ENCODE measurements around the gene CMTM2.
A peak's percentile ranks its signal among the peaks of the same experiment; 100 is the strongest.

Gene CMTM2, protein sequence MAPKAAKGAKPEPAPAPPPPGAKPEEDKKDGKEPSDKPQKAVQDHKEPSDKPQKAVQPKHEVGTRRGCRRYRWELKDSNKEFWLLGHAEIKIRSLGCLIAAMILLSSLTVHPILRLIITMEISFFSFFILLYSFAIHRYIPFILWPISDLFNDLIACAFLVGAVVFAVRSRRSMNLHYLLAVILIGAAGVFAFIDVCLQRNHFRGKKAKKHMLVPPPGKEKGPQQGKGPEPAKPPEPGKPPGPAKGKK

DNA sequence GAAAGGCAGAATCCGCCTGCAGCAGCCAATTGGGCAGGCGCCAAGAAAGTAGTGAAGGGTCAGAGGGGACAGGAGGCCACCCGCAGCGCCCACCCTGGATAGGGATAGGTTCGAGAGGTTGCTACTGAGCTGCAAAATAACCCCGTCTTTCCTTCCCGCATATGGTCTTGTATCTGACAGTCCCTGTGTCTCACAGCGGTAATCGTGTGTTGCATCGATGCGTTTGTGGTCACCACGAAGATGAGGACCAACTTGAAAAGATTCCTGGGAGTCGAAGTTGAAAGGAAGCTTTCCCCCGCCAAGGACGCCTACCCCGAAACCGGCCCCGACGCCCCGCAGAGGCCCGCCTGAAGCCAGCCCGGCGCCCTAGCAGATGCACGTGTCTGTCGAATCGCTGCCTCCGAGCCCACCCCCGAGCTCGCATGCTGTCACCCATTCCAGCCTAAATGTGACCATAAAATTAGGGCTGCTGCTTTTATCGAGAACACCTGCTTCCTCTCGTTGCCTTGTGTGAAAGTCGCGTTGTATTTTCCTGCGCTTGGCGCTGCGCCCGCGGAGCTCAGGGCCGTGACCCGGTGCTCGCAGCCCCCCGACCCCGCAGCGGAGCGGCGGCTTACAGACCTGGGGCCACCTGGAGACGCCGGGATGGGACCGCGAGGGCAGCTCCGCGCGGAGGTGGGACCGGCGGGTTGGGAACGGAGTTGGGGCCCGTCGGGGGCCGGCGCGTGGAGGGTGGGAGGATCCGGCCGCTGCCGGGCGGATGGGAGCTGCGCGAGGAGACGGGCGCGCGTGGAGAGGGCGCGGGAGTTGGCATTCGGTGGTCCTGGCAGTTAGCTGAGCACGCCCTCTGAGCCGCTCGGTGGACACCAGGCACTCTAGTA, at the start of gene CMTM2:
Gene CMTM2 (plus strand): TSS at position 813 of the 881 bp plus-strand sequence. CDS start 145 bp downstream, outside the sequence.
- no peak for DNase-seq

DNA sequence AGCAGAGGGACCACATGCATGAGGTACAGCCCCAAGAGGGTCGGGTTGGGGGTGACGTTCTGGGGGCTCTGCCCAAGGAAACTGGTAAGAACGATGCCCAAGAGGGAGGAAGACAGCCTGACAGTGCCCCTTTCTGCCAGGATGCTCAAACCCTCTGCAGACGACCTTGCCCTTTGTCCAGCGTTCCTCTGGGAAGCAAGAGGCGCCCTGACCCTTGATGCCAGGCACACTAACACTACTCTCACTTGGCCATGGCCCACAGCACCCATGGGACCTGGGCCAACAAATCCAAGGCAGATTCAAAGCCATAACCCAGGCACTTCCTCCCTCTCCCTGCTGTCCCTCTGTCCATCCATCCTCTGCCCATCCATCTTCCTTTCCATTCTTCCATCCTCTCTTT, 49.8 kb upstream of the CMTM2 start:
- DNase-seq: no peak

DNA sequence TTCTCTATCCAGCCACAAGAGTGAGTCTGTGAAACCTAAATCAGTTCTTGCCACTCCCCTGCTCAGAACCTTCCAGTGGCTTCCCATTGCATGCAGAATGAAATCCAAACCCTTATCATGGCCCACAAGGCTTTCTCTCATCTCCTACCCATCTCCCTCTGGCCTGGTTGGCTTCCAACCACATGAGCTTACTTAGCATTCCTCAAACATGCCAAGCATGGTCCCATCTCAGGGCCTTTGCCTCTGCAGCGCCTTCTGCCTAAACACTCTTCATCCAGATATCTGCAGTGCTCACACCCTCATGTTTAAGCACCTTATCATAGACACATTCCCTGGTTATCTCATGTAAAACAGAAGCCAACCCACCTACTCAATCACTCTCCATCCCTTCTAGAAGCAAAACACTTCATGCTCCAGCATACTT, 44.9 kb upstream of the CMTM2 start:
- DNase-seq: no peak

DNA sequence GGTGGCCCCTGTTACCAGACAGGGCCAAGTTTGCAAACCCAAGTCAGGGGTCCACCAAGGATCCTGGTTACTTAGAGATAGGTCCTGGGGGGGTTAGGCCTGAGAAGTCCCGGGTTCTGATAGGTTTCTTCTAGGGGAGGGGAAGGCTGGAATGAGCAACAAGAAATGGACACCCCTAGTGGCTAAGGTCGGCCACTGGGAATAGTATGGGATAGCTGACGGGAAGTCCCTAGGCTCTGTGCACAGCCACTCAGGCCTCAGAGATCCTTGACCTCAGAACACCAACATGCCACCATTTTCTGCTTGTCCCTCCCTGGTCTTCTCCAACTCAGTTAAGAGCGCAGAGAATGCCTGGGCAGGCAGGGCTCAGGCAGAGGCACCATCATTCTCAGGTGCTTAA, 42.7 kb upstream of the CMTM2 start:
- no peak for DNase-seq

DNA sequence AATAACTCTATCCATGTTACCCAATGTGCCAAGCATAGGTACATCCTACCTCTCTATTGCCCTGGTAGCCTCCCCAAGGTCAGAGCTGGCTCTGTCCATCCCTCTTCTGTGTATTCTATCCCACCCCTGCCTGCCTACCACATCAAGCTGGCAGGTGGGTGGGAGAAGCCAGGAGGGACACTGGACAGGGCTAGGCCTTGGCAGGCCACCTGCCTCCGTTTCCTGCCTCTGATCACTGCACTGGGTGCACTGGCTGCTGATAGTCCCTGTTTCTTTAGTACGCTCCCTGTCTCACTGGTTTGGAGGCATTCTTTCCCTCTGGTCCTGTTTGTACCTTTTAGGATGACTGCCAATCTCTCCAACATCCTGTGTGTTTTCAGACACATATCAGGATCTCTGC, 42.0 kb upstream of the CMTM2 start:
- DNase-seq: no peak

DNA sequence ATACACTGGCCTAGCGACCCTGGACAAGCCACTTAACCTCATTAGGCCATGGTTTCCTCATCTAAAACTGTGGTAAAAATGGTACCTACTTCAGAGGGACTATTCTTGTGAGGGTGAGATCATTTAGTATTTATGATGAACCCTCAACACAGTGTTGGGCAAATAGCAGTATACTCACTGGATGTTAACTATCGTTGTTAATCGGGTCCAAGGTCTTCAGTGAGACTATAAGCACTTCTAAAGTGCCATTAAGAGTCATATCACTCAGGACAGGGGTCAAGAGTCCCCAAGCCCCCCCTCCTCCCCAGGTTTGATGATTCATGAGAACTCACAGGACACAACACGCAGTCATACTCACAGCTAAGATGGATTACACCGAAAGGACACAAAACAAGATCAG, 40.4 kb upstream of the CMTM2 start:
- DNase-seq: no peak

DNA sequence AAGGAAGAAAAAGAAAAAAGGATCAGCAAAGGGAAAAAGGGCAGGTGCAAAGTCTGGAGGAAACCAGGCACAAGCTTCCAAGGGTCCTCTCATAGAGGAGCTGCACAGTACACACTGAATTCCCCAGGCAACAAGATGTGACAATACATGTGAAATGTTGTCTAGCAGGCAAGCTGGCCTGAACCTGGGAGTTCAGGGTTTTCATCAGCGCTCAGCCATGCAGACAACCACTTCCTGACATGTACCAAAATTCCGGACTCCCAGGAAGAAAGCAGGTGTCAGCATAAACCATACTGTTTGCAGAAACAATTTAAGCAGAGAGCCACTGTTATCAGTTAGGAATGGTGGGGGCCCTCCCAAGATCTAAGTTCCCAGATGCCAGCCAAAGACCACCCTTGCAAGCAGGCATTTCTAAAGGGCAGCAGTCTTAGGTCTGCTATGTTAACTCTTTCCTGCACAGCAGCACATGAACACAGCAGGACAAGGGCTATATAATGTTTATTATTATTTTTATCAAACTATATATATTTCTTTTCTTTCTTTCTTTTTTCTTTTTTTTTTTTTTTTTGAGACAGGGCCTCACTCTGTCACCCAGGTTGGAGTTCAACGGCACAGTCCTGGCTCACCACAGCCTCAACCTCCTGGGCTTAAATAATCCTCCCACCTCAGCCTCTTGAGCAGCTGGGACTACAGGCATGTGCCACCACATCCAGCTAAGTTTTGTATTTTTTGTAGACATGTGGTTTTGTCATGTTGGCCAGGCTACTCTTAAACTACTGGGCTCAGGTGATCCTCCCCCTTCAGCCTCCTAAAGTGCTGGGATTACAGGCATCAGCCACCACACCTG, 39.4 kb upstream of the CMTM2 start:
- DNase-seq: peak in 1 of 2 experiments; percentile 2

DNA sequence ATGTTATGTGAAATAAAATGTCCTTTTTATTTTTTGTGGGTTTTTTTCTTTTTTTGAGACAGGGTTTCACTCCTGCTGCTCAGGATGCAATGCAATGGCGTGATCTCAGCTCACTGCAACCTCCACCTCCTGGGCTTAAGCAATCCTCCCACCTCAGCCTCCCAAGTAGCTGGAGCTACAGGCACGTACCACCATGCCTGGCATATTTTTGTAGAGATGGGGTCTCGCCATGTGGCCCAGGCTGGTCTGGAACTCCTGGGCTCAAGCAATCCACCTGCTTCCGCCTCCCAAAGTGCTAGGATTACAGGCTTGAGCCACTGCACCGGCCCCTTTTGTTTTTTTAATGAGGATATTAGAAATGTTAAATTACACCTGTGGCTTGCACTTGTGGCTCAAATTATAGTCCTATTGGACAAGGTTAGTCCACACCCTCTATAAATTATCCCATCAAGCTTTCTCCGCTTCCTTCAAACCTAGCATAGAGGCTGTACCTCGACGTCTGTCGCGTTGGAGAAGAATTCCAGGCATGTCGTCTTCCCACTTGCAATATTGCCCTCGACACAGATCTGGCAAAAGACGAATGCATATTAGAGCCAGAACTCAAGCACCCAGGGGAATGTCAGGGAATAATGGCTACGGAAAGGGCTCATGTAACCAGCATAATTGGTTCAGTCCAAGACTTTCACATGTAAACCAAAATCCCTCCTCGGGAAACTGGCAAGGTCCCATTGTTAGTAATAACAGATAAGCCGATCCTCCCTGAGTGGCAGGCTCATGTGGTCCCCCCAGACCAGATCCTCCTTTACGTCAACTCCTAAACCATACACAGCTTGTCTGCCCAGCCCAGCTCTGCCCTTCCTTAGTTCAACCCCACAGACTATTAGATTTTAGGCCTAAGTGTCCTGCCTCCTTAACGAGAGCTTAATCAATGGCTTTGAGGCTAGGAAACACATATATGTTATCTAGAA, 37.6 kb upstream of the CMTM2 start:
- no peak for DNase-seq

DNA sequence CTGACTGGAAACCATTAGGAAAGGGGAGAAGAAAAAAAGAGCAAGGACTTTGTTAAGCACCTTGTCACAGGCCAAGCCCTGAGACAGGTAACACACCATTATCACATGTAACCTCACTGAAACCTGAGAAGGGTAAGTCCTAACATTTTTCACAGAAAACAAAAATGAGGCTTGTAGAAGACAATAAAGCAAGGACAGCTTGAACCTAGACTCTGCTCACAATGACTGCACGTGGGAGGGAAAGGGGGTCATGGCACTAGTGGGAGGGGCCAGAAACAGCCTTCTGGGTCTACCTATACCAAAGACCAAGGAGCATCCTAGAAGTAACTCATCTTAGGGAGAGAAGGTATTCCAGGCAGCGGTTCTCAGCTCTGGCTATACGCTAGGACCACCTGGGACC, 36.9 kb upstream of the CMTM2 start:
- no peak for DNase-seq

DNA sequence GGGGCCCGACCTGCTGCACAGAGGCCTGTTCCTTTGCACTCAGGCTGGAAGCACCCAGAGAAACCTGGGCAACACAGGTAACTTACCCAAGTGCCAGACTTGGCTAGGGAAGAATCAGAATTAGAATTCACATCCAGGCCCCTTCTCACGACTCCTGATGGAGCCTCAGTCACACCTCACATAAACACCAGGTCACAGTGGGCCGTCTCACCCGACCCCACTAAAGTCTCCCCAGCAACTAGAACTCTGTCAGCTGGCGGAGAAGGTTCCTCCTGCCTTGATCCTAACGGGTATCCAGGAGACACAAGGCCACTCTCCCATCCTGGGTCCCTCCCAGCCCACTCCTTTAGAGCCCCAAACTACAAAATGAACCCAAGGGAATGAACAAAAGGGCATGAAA, 35.7 kb upstream of the CMTM2 start:
- DNase-seq: no peak

DNA sequence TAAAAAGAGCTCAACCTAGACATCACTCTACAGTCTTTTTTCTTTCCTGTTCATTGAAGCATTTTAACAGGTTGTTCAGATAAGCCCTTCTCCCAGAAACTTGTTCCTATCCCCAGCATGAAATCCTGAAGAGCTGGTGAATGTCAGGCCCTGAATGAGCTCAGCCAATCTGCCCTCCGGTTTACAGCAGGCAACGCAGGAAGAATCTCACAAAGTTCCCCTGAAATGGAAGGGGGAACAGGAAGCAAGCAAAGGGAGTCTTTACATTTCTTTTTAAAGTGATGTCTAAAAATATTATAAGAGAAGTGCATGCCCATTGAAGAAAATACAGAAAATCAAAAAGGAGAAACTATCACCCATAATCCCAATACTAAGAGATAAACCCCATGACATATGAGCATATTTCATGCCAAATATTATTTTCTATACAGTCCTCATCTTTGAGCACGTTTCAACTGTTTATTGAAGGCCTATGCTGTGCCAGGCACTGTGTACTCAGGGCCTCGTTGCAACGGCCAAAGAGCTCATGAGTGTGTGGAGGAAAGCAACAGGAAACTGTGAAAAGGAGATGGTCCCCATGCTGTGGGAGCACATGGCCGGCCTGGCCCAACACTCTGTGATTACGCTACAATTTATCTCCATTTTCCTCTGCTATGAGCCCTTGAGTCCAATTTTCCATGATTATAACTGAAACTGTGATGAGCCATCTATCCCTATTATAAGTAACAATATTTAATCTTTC, 35.1 kb upstream of the CMTM2 start:
- DNase-seq: no peak

DNA sequence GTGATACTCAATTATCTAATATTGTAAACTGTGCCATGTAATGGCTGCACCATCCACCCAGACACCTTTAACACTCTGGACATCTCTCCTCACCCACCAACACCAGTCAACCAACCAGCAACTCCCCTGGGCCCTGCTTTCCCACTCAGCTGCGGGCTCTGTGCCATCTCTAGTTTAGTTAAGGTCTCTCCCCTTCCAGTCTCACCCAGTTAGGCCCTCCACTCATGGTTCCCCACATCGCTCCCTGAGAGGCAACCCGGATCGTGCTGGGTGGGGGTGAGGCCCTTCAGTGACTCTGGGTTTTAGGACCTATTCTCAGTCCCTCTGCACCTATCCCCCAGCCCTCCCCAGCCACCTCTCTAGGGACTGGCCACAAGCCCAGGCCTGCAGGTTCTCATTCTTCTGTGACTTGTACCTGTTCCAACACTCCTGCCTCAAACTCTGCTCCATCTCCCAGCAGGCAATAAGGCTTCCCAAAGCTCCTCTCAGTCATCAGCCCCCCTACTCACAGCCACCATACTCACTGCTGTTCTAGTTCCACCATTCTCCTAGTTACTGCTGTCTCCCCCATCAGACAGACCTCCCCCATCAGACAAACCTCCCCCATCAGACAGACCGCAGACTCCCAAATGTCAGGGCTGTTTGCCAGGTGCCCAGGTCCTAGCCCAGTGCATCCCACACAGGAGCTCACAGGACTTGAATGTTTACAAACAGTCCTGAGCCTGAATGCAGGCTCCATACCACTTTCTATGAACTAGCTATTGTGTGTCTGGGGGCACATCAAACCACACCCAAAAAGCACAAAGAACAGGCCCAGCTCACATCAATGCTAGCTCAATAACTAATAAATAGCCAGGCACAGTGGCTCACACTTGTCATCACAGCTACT, 31.9 kb upstream of the CMTM2 start:
- DNase-seq: no peak

DNA sequence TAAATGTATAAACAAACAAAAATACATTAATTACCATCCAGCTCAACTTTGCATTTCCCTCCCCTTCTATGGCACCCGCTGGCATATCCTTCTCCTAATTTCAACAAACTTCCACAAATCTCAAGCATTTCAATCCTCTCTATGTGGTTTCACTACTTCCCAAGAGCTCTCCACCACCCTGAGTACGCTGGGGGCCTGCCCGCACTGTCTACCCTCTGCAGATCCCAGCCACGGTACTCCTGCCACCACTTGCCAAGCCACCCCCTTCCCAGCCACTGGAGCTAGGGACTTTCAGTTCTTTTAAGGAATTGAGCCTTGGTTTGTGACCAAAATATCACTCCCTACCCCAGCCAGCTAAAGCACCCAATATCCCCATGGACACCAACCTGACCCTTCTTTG, 31.2 kb upstream of the CMTM2 start:
- DNase-seq: no peak

DNA sequence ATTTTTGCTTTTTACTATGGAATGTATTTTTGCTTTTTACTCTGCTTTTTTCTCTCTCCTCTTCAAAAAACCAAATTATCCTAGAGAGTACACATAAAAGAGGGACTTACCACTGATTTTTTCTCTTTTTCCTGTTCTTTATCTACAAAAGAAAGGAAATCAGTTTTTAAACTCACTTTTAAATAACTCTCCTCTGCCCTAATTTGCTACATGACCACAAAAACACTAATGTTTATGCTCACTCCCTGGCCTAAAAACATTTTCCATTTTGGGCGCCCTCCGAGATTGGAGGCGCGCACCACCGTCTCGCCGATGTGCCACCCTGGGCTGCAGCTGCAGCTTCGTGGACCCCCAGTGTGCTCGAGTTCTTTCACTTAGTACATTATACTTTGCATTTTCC, 30.4 kb upstream of the CMTM2 start:
- no peak for DNase-seq

DNA sequence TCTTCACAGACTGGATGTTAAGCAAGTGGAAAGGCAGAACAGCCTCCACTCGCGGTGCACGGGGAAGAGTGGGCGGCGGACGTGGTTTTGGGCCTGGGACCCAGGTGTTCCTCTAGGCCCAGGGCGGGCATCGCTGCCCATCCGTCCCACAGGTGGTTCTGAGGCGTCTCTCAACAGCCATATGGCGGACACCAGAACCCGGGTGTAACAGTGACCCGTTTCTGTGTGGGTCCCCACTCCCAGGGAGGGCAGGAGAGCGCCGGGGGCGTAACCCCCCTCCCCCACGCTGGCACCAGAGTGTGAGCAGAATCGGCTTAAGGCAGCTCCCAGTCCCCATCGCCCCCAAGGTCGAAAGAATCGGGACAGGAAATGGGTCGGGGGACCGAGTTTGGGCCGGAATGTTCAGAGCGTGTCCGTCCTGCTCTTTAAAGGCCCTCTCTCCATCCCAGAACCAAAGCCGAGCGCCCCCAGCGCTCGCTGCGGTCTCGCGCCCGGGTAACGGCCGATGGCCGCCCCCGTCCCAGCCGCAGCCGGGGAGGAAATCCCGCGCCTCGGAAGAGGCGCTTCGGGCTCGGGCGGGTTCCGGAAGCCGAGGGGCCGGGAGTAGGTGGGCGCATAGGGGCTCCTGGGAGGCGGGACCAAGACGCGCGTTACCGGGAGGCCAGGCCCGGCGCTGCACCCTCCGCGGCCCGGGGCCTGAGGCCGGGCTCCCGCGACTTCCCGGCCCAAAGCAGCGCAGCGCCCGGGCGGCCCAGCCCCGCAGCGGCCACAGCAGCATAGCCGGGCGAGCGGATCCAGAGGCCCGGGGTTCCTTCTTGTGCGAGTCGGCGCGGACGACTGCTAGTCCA, 29.8 kb upstream of the CMTM2 start, which contains the start of gene TK2:
Gene TK2 (minus strand): TSS at position 839 of the 848 bp plus-strand sequence. CDS start 61 bp downstream, at position 778.
- DNase-seq: peak in 1 of 2 experiments; percentile 29

DNA sequence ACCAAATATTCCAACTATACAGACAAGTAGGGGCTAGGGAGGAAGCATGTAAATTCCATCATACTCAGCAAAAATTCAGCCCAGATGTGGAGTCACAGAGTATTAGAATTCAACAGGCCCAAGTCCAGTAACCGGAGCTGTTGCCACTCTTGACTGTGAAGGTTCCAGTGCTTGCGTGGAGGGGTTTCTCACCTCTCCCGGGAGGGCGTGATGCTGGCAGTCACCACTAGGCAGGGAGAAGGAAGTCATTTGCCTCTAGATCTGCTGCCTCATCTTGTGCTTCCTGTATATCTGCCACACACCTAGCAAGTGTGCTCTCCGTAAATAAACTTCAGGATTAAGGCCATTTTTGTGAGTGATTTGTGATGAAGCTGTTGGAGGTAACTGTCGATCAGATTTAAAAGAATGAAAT, 27.9 kb upstream of the CMTM2 start:
- DNase-seq: peak; percentile 58 to 70

DNA sequence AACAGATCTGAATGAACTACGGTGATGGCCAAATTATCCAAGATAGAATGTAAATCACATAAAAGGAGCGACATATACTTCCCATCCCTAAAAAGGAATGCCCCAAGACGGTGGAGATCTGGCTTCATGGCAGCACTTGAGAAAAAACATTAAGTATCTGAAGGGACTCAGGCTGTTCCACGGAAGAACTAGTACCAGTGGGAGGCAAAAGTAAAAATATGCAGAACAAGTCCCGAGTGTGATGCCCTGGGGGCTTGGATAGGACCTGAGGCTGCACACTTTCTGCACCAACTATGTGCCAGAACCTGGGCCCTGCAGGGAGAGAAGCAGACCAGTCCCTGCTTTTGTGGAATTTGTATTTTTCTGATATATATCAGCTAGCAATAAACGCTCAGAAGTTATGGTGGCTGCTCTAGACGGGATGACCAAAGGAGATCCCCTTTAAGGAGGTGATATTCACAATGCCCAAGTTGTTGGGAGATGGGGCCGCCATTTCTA, 27.4 kb upstream of the CMTM2 start:
- DNase-seq: no peak

DNA sequence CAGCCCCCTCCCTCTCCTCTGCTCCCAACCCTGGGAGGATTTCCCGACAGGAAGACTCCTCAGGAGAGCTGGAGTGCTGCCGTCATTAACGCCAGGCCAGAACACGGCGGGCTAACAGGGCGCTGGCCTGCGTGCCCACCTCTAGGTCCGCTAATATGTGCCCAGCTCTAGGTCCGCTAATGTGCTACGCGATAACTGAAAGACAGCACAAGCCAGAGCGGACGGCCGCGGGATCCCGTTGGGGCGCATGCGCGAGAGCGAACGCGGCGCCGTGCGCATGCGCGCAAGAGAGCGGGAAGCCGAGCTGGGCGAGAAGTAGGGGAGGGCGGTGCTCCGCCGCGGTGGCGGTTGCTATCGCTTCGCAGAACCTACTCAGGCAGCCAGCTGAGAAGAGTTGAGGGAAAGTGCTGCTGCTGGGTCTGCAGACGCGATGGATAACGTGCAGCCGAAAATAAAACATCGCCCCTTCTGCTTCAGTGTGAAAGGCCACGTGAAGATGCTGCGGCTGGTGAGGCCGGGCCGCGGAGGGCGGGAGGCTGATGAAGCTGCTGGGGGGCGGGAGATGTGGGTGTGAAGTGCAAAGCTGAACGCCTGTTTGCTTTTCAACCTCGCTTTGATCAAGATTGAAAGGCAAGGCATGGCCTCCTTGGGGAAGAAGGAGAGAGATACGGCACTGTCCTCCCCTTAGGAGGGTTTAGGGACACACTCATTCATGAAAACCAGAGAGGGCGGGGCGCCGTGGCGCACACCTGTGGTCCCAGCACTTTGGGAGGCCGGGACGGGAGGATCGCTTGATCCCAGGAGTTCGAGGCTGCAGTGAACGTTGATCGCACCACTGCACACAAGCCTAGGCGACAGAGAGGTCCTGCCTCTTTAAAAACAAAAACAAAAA, 26.7 kb upstream of the CMTM2 start, which contains the start of gene CKLF:
Gene CKLF (plus strand): TSS at position 291 of the 892 bp plus-strand sequence. CDS start 140 bp downstream, at position 431.
- DNase-seq: peak; percentile 88 to 89
